SK-N-SH (cell line): ENCODE results near the gene NOTUM. TPM values are rescaled to one million over a fixed set of nuclear protein-coding genes. Genes with fewer than 3 reads are reported as not detected.

Experiments
- EZH2phosphoT487 ChIP-seq: fragments of 200-600 bp; sonication (generic); IDR thresholded peaks from 2 replicates; pipeline ENCODE4 v1.6.1; 2017; ENCODE audit warnings: low read depth, mixed run types, mild to moderate bottlenecking, antibody characterized with exemption, moderate library complexity, borderline replicate concordance
- POLR2AphosphoS5 ChIP-seq: IDR thresholded peaks from 2 replicates; pipeline ENCODE4 v1.6.1; 2012; ENCODE audit warnings: low read depth, low read length
- polyA plus RNA-seq, 3 experiments: library from polyadenylated mRNA; depleted of rRNA; stranded (reverse); fragments of >200 nt; gene quantifications; 2 replicates each; pipeline ENCODE4 v1.2.3, GENCODE V29; 2012

NOTUM gene
- polyA plus RNA-seq, 1 of the 3 experiments (the other 2 are of a cell fraction), result 0.33 TPM

DNA sequence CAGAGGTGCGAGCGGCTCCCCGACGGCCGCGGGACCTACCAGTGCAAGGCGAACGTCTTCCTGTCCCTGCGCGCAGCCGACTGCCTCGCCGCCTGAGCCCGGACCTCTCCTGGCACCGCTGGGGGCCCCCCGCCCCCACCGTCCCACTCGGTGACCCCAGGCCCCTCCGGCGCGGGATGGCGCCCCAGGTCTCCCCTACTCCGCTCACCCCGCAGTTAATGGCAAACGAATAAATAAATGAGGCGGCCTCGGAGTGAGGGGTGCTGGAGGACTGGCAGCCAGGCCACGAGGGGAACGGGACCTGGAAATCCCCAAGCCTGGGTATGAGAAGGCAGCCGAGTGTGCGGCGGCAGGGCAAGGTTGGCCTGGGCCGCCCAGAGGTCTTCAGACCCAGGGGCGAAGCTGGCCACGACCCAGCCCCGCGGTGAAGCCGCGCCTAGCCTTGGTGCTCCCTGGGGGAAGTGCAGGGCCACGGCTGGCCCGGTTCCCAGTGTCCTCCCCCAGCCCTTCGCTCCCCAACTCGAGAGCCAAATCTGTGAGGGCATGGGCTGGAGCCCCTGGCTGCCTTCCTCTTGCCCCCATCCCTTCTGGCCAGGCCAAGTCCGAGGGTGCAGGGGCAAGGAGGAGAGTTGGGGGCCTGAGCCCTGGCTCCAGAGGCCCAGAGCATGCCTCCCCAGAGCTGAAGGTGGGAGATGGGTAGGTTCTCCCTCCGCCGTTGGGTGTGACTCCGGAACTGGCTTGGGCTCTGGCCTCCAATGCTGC, 58.2 kb downstream of the NOTUM start (continued):
- no peak for TF ChIP-seq EZH2phosphoT487
- no peak for TF ChIP-seq POLR2AphosphoS5

Other genes with a start within 250 kb of the NOTUM start
- 29.9 and 34.7 TPM in 2 replicates for gene SLC25A10, start 248.9 kb downstream of the NOTUM start, polyA plus RNA-seq (2012; rRNA removed)
- gene GCGR, start 157.0 kb downstream of the NOTUM start, polyA plus RNA-seq (2012; rRNA removed), result not detected in 2 replicates
- 120 and 156 TPM in 2 replicates for gene MCRIP1, start 127.9 kb downstream of the NOTUM start, polyA plus RNA-seq (2012; rRNA removed)
- gene PPP1R27, start 126.1 kb downstream of the NOTUM start, polyA plus RNA-seq (2012; rRNA removed), result 0.07 and 0.16 TPM in 2 replicates
- 112 and 165 TPM in 2 replicates for gene P4HB, start 100.7 kb downstream of the NOTUM start, polyA plus RNA-seq (2012; rRNA removed)
- gene ARHGDIA, start 89.8 kb downstream of the NOTUM start, polyA plus RNA-seq (2012; rRNA removed), result 184 and 385 TPM in 2 replicates
- gene ALYREF, start 69.6 kb downstream of the NOTUM start, polyA plus RNA-seq (2012; rRNA removed), result 176 and 269 TPM in 2 replicates
- gene ANAPC11, start 69.5 kb downstream of the NOTUM start, polyA plus RNA-seq (2012; rRNA removed), result 1,022 and 1,275 TPM in 2 replicates
- gene NPB, start 58.9 kb downstream of the NOTUM start, polyA plus RNA-seq (2012; rRNA removed), result 0.91 and 2.4 TPM in 2 replicates
- gene PCYT2, start 49.8 kb downstream of the NOTUM start, polyA plus RNA-seq (2012; rRNA removed), result 46.2 and 54.1 TPM in 2 replicates
- 32.6 and 34.1 TPM in 2 replicates for gene SIRT7, start 43.0 kb downstream of the NOTUM start, polyA plus RNA-seq (2012; rRNA removed)
- 30.3 and 38.7 TPM in 2 replicates for gene MAFG, start 33.5 kb downstream of the NOTUM start, polyA plus RNA-seq (2012; rRNA removed)
- gene PYCR1, start 23.9 kb downstream of the NOTUM start, polyA plus RNA-seq (2012; rRNA removed), result 121 and 165 TPM in 2 replicates
- gene MYADML2, start 14.0 kb downstream of the NOTUM start, polyA plus RNA-seq (2012; rRNA removed), result not detected in 2 replicates
- gene ASPSCR1, start 16.4 kb upstream of the NOTUM start, polyA plus RNA-seq (2012; rRNA removed), result 27.5 and 36.2 TPM in 2 replicates
- 247 and 255 TPM in 2 replicates for gene CENPX, start 61.7 kb upstream of the NOTUM start, polyA plus RNA-seq (2012; rRNA removed)
- gene LRRC45, start 62.1 kb upstream of the NOTUM start, polyA plus RNA-seq (2012; rRNA removed), result 30.3 and 31.5 TPM in 2 replicates
- 69.9 and 83.6 TPM in 2 replicates for gene RAC3, start 70.5 kb upstream of the NOTUM start, polyA plus RNA-seq (2012; rRNA removed)
- gene DCXR, start 76.5 kb upstream of the NOTUM start, polyA plus RNA-seq (2012; rRNA removed), result 153 and 190 TPM in 2 replicates
- 54.4 and 68.6 TPM in 2 replicates for gene RFNG, start 90.6 kb upstream of the NOTUM start, polyA plus RNA-seq (2012; rRNA removed)
- gene GPS1, start 90.7 kb upstream of the NOTUM start, polyA plus RNA-seq (2012; rRNA removed), result 264 and 272 TPM in 2 replicates
- gene DUS1L, start 104.6 kb upstream of the NOTUM start, polyA plus RNA-seq (2012; rRNA removed), result 144 and 163 TPM in 2 replicates
- 28.1 and 55.1 TPM in 2 replicates for gene FASN, start 137.0 kb upstream of the NOTUM start, polyA plus RNA-seq (2012; rRNA removed)